HCT116 (cell line): ENCODE data around the gene ALDH5A1.

Experiments
- POLR2A ChIP-seq: IDR thresholded peaks from 2 replicates; pipeline ENCODE4 v1.7.0; 2011; ENCODE audit warnings: borderline replicate concordance; ENCODE audit not compliant: insufficient read depth, insufficient read length; ENCODE audit errors: extremely low read depth
- TF ChIP-seq, protein P1 (sequence below), 3 experiments: fragments of 200-600 bp in 1 of 3; sonication (generic) in 1 of 3; IDR thresholded peaks in 2 of 3; conservative IDR thresholded peaks in 1 of 3; 2 replicates each; pipeline ENCODE4 v1.5.1; 2012 to 2017; ENCODE audit warnings: low read depth in 2 of 3, low read length in 2 of 3, antibody characterized with exemption in 1 of 3, borderline replicate concordance in 1 of 3, control low read depth in 1 of 3, mild to moderate bottlenecking in 1 of 3, mixed read lengths in 1 of 3, mixed run types in 1 of 3, moderate library complexity in 1 of 3; ENCODE audit not compliant: insufficient read depth in 1 of 3

DNA sequence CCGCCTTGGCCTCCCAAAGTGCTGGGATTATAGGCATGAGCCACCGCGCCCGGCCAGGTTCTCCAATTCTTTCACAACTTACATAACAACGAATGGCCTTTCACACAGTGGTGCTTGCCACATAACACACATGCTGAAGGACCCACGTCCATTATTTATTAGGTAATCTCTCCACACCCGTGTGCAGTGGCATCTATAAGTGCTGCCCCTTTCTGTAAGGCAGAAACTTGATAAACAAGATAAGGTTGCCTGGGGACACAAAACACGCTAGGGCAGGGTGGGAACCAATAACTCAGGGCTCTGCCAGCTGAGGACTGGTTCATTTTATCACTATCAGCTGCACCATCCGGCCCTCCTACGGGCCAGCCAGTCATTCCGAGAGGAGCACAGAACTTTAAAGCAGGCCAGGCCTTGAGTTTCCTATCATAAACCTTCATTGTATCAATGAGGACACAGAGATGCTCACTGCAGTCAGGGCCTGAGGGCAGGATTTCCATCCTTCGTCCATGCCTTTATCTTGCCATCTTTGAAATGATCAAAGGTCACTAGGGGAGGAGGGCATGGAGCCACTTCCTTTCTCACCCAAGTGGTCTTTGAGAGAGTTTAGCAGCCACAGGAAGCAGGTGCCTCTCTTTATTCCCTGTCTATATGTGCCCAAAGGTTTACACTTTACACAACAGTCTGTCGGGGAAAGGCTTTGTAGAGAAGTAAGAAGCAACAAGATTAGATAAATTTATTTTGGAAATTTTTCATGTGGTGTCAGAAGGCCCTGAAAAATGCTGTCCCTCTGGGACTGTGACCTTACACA, 43.0 kb upstream of the ALDH5A1 start:
- TF ChIP-seq, protein P1, sequence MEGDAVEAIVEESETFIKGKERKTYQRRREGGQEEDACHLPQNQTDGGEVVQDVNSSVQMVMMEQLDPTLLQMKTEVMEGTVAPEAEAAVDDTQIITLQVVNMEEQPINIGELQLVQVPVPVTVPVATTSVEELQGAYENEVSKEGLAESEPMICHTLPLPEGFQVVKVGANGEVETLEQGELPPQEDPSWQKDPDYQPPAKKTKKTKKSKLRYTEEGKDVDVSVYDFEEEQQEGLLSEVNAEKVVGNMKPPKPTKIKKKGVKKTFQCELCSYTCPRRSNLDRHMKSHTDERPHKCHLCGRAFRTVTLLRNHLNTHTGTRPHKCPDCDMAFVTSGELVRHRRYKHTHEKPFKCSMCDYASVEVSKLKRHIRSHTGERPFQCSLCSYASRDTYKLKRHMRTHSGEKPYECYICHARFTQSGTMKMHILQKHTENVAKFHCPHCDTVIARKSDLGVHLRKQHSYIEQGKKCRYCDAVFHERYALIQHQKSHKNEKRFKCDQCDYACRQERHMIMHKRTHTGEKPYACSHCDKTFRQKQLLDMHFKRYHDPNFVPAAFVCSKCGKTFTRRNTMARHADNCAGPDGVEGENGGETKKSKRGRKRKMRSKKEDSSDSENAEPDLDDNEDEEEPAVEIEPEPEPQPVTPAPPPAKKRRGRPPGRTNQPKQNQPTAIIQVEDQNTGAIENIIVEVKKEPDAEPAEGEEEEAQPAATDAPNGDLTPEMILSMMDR (IDR thresholded peaks at IDR 0.05 in 2 of 3, conservative IDR thresholded peaks at IDR 0.05 in 1 of 3; ENCODE audit: borderline replicate concordance in 1 of 3, insufficient read depth in 1 of 3, low read depth in 2 of 3, low read length in 2 of 3) = no peak
- no peak for TF ChIP-seq POLR2A
